Measurements from ENCODE around the gene MRGPRD. TPM values are rescaled to one million over a fixed set of nuclear protein-coding genes. Genes with fewer than 3 reads are reported as not detected.

Gene MRGPRD
- total and polyA plus RNA-seq, 4 donors = not detected

- TF ChIP-seq REST (IDR thresholded peaks at IDR 0.05) (no peak), FOXA2 (IDR thresholded peaks at IDR 0.05) (no peak), SP1 (IDR thresholded peaks at IDR 0.05) (no peak), RAD21 (IDR thresholded peaks at IDR 0.05) (no peak), RXRA (IDR thresholded peaks at IDR 0.05) (no peak), JUND (IDR thresholded peaks at IDR 0.05) (no peak), MAX (IDR thresholded peaks at IDR 0.05) (no peak)
Observed at GRCh38 chr11:68956547-68957254, 24.1 kb downstream of the MRGPRD start (continued).

GRCh38 chr11:68956142-68956541, 24.6 kb downstream of the MRGPRD start:
- DNase-seq (ENCODE audit: low spot score) = no peak
- 26% methylated on average over 12 of the region's 12 CpGs for WGBS
- Histone ChIP-seq H3K27ac (ENCODE audit: low read depth in 1 of 2, low read length in 2 of 2) (no peak overlapping the region), H3K9ac (ENCODE audit: low read depth in 1 of 2, low read length in 2 of 2) (no peak overlapping the region), H3K36me3 (ENCODE audit: control insufficient read depth in 4 of 4, insufficient read depth in 3 of 4, low read depth in 1 of 4, low read length in 3 of 4) (no peaks in the 10 kb centered on the region), H3K4me1 (ENCODE audit: control insufficient read depth in 4 of 4, insufficient read depth in 4 of 4, low read length in 3 of 4) (no peaks in the 10 kb centered on the region), H3K9me3 (ENCODE audit: control insufficient read depth in 4 of 4, low read length in 3 of 4) (no peaks in the 10 kb centered on the region), H3K27me3 (ENCODE audit: control insufficient read depth in 4 of 4, insufficient read depth in 4 of 4, low read length in 3 of 4) (no peaks in the 10 kb centered on the region), H3K4me3 (ENCODE audit: low read depth in 1 of 3, low read length in 3 of 3) (no peak overlapping the region)
- TF ChIP-seq YY1 (IDR thresholded peaks at IDR 0.05) (no peak), JUND (IDR thresholded peaks at IDR 0.05) (no peak), REST (IDR thresholded peaks at IDR 0.05) (no peak), HNF4A (conservative IDR thresholded peaks at IDR 0.05) (no peak), NR2F2 (IDR thresholded peaks at IDR 0.05) (no peak), RAD21 (IDR thresholded peaks at IDR 0.05) (peak in 1 of 2 donors; percentile 16), FOXA2 (IDR thresholded peaks at IDR 0.05) (no peak), CTCF (IDR thresholded peaks at IDR 0.05; ENCODE audit: low read depth, low read length, missing input control) (peak; percentile 9)
